ENCODE results near the gene EPHA7. TPM values are rescaled to one million over a fixed set of nuclear protein-coding genes. Genes with fewer than 3 reads are reported as not detected.

Gene EPHA7
- total RNA-seq, 4 donors from 2014 or later: 3.6 to 31.0 (median 16.9) TPM

DNA sequence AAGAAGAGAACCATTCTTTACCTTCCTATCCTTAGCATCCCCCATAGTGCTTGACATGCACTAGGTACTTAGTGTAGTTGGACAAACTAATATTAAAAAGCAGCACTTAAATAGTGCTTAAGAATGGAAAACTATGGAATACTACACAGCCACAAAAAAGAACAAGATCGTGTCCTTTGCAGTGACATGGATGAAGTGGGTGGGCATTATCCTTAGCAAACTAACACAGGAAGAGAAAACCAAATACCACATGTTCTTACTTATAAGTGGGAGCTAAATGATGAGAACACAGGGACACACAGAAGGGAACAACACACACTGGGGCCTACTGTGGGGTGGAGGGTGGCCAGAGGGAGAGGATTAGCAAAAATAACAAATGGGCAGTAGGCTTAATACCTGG is 66.8 kb downstream of the EPHA7 start:
- WGBS, 2 donors (ENCODE audit: low coverage in 1 of 2): 65 to 90% methylated on average over 1 of the region's 1 CpG
- Histone ChIP-seq H3K36me3 (no peaks in the 10 kb centered on the region), H3K27ac (no peak overlapping the region), H3K27me3 (no peaks in the 10 kb centered on the region), H3K9me3 (no peaks in the 10 kb centered on the region), H3K4me1 (no peaks in the 10 kb centered on the region), H3K4me3 (no peak overlapping the region)
- intact Hi-C loops (cut with DNase I; ENCODE audit: low total_unique reads): no loop called here
- TF ChIP-seq, protein P1, sequence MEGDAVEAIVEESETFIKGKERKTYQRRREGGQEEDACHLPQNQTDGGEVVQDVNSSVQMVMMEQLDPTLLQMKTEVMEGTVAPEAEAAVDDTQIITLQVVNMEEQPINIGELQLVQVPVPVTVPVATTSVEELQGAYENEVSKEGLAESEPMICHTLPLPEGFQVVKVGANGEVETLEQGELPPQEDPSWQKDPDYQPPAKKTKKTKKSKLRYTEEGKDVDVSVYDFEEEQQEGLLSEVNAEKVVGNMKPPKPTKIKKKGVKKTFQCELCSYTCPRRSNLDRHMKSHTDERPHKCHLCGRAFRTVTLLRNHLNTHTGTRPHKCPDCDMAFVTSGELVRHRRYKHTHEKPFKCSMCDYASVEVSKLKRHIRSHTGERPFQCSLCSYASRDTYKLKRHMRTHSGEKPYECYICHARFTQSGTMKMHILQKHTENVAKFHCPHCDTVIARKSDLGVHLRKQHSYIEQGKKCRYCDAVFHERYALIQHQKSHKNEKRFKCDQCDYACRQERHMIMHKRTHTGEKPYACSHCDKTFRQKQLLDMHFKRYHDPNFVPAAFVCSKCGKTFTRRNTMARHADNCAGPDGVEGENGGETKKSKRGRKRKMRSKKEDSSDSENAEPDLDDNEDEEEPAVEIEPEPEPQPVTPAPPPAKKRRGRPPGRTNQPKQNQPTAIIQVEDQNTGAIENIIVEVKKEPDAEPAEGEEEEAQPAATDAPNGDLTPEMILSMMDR (IDR thresholded peaks at IDR 0.05): no peak
- DNase-seq: no peak
- in situ Hi-C loops (cut with MboI; ENCODE audit: low pct_ligation_motif_present in 1 of 4, low pct_unique_long_range_greater_than_20kb in 1 of 4, low sequenced_read_pairs in 3 of 4): no loop called here

DNA sequence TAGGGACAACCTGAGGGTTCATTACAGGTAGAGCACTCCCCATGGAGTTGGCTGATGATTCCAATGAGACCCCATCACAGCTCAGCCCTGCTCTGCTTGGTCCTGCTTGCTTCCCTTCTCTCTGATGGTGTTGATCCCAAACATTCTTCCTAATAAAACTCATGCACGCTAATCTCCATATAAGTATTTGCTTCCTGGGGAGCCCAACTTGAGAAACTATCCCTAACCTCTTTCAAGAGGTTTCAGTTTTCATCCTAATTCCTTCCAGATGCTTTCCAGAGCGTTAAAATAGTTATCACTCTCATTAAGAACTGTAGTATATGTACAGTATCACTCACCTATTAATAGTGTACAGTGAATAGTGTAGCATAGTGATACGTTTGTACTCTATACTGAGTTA is 68.1 kb downstream of the EPHA7 start:
- Histone ChIP-seq H3K27ac (no peak overlapping the region), H3K36me3 (no peaks in the 10 kb centered on the region), H3K4me1 (no peaks in the 10 kb centered on the region), H3K9me3 (no peaks in the 10 kb centered on the region), H3K4me3 (no peak overlapping the region), H3K27me3 (no peaks in the 10 kb centered on the region)
- no peak for DNase-seq
- intact Hi-C loops (cut with DNase I; ENCODE audit: low total_unique reads): no loop called here
- TF ChIP-seq EP300 (IDR thresholded peaks at IDR 0.05; ENCODE audit: low read depth) (no peak), POLR2AphosphoS5 (IDR thresholded peaks at IDR 0.05) (no peak), POLR2A (IDR thresholded peaks at IDR 0.05) (no peak)
- TF ChIP-seq, protein P1 (IDR thresholded peaks at IDR 0.05): no peak
- 60 to 69% methylated on average over 3 of the region's 3 CpGs for whole genome bisulfite sequencing, 2 donors (ENCODE audit: low coverage in 1 of 2)
- in situ Hi-C loops (cut with MboI; ENCODE audit: low pct_ligation_motif_present in 1 of 4, low pct_unique_long_range_greater_than_20kb in 1 of 4, low sequenced_read_pairs in 3 of 4): no loop called here

DNA sequence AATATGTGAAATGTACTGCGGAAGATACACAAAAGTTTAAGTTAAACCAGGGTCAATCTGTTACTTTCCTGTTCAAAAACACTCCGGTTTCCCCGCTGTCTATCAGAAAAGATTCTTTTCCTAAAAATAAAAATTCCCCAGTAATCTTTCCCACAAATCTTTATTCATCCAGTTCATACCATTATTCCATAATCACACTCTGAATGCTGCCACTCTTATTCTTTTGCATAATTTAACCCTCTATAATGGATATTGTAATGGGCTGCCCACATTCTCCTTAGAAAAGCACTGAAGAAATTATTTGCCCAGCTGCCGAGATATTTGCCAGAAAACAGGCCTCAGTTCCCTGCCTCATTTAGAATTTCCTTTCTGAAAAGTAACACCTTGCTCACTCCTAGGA is 68.6 kb downstream of the EPHA7 start:
- H3K27ac ChIP-seq: no peak overlapping the region
- H3K36me3 ChIP-seq: no peaks in the 10 kb centered on the region
- no peaks in the 10 kb centered on the region for H3K27me3 ChIP-seq
- DNase-seq: no peak
- no peaks in the 10 kb centered on the region for H3K9me3 ChIP-seq
- no peaks in the 10 kb centered on the region for H3K4me1 ChIP-seq
- in situ Hi-C loops (cut with MboI; ENCODE audit: low pct_ligation_motif_present in 1 of 4, low pct_unique_long_range_greater_than_20kb in 1 of 4, low sequenced_read_pairs in 3 of 4): no loop called here
- WGBS, 2 donors (ENCODE audit: low coverage in 1 of 2): 83 to 91% methylated on average over 4 of the region's 4 CpGs
- TF ChIP-seq POLR2AphosphoS5 (IDR thresholded peaks at IDR 0.05): no peak
- no peak for TF ChIP-seq EP300 (IDR thresholded peaks at IDR 0.05; ENCODE audit: low read depth)
- TF ChIP-seq, protein P1 (IDR thresholded peaks at IDR 0.05): no peak
- TF ChIP-seq POLR2A (IDR thresholded peaks at IDR 0.05): no peak
- intact Hi-C loops (cut with DNase I; ENCODE audit: low total_unique reads): no loop called here
- no peak overlapping the region for H3K4me3 ChIP-seq

DNA sequence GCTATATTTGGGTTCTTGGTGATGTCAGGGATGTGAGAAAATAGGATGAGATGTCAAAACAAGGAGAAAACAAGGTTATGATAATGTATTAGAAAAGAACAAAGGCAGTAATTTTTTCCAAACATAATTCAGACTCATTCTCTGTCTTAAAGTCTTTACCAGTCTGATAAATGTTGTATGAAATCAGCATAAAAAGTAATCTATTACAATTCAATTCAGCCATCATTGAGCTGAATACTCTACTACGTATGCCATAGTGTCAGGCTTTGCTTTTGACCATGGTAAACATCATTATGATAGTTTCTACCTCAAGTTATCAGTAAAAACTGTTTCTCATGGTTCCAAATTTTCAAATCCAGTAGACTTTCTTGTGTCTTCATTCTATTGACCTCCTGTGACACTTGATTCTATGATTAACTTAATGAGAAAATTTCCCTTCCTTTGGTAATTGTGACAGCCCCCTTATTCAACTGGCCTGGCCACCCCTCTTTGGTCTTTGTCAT is 75.0 kb downstream of the EPHA7 start:
- H3K9me3 ChIP-seq: no peaks in the 10 kb centered on the region
- no peaks in the 10 kb centered on the region for H3K36me3 ChIP-seq
- H3K4me3 ChIP-seq: no peak overlapping the region
- no peak for DNase-seq
- in situ Hi-C loops (cut with MboI; ENCODE audit: low pct_ligation_motif_present in 1 of 4, low pct_unique_long_range_greater_than_20kb in 1 of 4, low sequenced_read_pairs in 3 of 4) (no loop called here), intact Hi-C loops (cut with DNase I; ENCODE audit: low total_unique reads) (no loop called here)
- 61 to 67% methylated on average over 1 of the region's 1 CpG for WGBS, 2 donors (ENCODE audit: low coverage in 1 of 2)
- TF ChIP-seq, protein P1 (IDR thresholded peaks at IDR 0.05): no peak
- TF ChIP-seq EP300 (IDR thresholded peaks at IDR 0.05; ENCODE audit: low read depth): no peak
- TF ChIP-seq POLR2AphosphoS5 (IDR thresholded peaks at IDR 0.05): no peak
- no peak for TF ChIP-seq POLR2A (IDR thresholded peaks at IDR 0.05)
- no peak overlapping the region for H3K27ac ChIP-seq
- no peaks in the 10 kb centered on the region for H3K27me3 ChIP-seq
- H3K4me1 ChIP-seq: no peaks in the 10 kb centered on the region
